ENCODE results near the gene RAD17.
"Not testable (repeated sequence)": the region's sequence is repeated elsewhere in the genome, so short reads cannot be mapped to it uniquely, and the experiment has no call there.

Gene RAD17

GRCh38 chr5:69372394-69372793 lies 2.8 kb downstream of the RAD17 start:
- no peak for DNase-seq (ENCODE audit: low read depth in 1 of 2, low spot score in 1 of 2)

GRCh38 chr5:69374911-69375446 lies 5.4 kb downstream of the RAD17 start:
- DNase-seq (ENCODE audit: low read depth in 1 of 2, low spot score in 1 of 2): no peak

- DNase-seq (ENCODE audit: low read depth in 1 of 2, low spot score in 1 of 2): no peak
Measured at GRCh38 chr5:69378376-69378775, 8.8 kb downstream of the RAD17 start.

- DNase-seq (ENCODE audit: low read depth in 1 of 2, low spot score in 1 of 2): no peak
Measured at GRCh38 chr5:69404659-69405330, 35.2 kb downstream of the RAD17 start.

GRCh38 chr5:69414885-69415583 lies 45.4 kb downstream of the RAD17 start, which contains the start of gene MARVELD2:
Gene MARVELD2 (plus strand): TSS chr5:69415116. CDS start chr5:69419386, 4,270 bp downstream.
- peak; percentile 9 to 24 for DNase-seq (ENCODE audit: low read depth in 1 of 2, low spot score in 1 of 2)

- DNase-seq (ENCODE audit: low read depth in 1 of 2, low spot score in 1 of 2): no peak
Measured at GRCh38 chr5:69415584-69415958, 46.0 kb downstream of the RAD17 start.

GRCh38 chr5:69416180-69416579 lies 46.6 kb downstream of the RAD17 start:
- no peak for DNase-seq (ENCODE audit: low read depth in 1 of 2, low spot score in 1 of 2)

- DNase-seq (ENCODE audit: low read depth in 1 of 2, low spot score in 1 of 2): no peak
Measured at GRCh38 chr5:69416699-69417098, 47.1 kb downstream of the RAD17 start.

- DNase-seq (ENCODE audit: low read depth in 1 of 2, low spot score in 1 of 2): no peak
Measured at GRCh38 chr5:69418554-69418953, 48.9 kb downstream of the RAD17 start.

GRCh38 chr5:69431424-69432303 lies 62.0 kb downstream of the RAD17 start:
- DNase-seq (ENCODE audit: low read depth in 1 of 2, low spot score in 1 of 2): no peak

GRCh38 chr5:69432412-69433206 lies 63.0 kb downstream of the RAD17 start:
- DNase-seq (ENCODE audit: low read depth in 1 of 2, low spot score in 1 of 2): no peak

GRCh38 chr5:69435276-69435884 lies 65.8 kb downstream of the RAD17 start:
- not testable (repeated sequence) for DNase-seq (ENCODE audit: low read depth in 1 of 2, low spot score in 1 of 2)

GRCh38 chr5:69444127-69444754 lies 74.6 kb downstream of the RAD17 start:
- no peak for DNase-seq (ENCODE audit: low read depth in 1 of 2, low spot score in 1 of 2)

GRCh38 chr5:69449511-69449910 lies 79.9 kb downstream of the RAD17 start:
- DNase-seq (ENCODE audit: low read depth in 1 of 2, low spot score in 1 of 2): no peak

GRCh38 chr5:69450116-69450515 lies 80.5 kb downstream of the RAD17 start:
- no peak for DNase-seq (ENCODE audit: low read depth in 1 of 2, low spot score in 1 of 2)

GRCh38 chr5:69450527-69450926 lies 80.9 kb downstream of the RAD17 start:
- not testable (repeated sequence) for DNase-seq (ENCODE audit: low read depth in 1 of 2, low spot score in 1 of 2)

GRCh38 chr5:69451941-69452647 lies 82.5 kb downstream of the RAD17 start:
- no peak for DNase-seq (ENCODE audit: low read depth in 1 of 2, low spot score in 1 of 2)

GRCh38 chr5:69453487-69453886 lies 83.9 kb downstream of the RAD17 start:
- not testable (repeated sequence) for DNase-seq (ENCODE audit: low read depth in 1 of 2, low spot score in 1 of 2)

Measured in stimulated activated CD4-positive, alpha-beta T cell treated with anti-CD3 and anti-CD28 coated beads, Interleukin-15, amount 100 ng/mL, for 1 hour (primary cell).